HG03378 (cell line): Measurements from ENCODE around the gene COPG2.
A peak's percentile ranks its signal among the peaks of the same experiment; 100 is the strongest.
"Not testable (repeated sequence)": the region's sequence is repeated elsewhere in the genome, so short reads cannot be mapped to it uniquely, and the experiment has no call there.

Experiments used
- ATAC-seq: cut with Tn5 transposase; IDR thresholded peaks from one replicate; pipeline ENCODE4 v1.9.1; 2021; ENCODE audit warnings: mild to moderate bottlenecking, moderate library complexity; ENCODE audit not compliant: unreplicated experiment

COPG2 gene

DNA sequence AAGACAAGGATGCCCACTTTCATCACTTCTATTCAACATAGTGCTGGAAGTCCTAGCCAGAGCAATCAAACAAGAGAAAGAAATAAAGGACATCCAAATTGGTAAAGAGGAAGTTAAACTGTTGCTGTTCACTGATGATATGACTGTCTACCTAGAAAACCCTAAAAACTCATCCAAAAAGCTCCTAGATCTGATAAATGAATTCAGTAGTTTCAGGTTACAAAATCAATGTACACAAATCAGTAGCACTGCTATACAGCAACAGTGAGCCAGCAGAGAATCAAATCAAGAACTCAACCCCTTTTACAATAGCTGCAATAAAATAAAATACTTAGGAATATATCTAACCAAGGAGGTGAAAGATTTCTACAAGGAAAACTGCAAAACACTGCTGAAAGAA is 98.4 kb downstream of the COPG2 start:
- ATAC-seq: not testable (repeated sequence)

- no peak for ATAC-seq
Observed at GRCh38 chr7:130566898-130567280, 101.7 kb downstream of the COPG2 start.

- ATAC-seq: no peak
Observed at GRCh38 chr7:130566168-130566897, 102.2 kb downstream of the COPG2 start.

- peak; percentile 89 for ATAC-seq
Observed at GRCh38 chr7:130560972-130561371, 107.6 kb downstream of the COPG2 start.

DNA sequence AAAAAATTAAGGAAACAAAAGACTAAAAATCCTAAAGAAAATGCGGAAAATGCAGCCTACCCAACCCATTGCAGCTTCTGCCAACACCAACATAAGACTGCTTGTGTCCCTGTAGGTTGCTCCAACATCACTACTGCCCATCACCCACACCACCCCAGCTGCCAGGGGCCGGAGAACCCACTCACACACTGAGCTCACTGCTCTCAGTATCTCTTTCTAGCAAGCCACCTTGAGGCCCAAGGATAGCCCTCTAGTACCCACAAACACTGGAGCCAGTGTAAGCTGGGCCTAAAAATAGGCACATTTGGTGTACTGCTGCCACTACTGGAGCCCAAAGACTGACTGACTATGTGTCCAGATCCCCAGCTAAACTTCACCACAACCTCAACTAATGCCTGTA is 109.4 kb downstream of the COPG2 start:
- ATAC-seq: no peak

GRCh38 chr7:130554481-130554880 is 114.1 kb downstream of the COPG2 start:
- ATAC-seq: no peak

DNA sequence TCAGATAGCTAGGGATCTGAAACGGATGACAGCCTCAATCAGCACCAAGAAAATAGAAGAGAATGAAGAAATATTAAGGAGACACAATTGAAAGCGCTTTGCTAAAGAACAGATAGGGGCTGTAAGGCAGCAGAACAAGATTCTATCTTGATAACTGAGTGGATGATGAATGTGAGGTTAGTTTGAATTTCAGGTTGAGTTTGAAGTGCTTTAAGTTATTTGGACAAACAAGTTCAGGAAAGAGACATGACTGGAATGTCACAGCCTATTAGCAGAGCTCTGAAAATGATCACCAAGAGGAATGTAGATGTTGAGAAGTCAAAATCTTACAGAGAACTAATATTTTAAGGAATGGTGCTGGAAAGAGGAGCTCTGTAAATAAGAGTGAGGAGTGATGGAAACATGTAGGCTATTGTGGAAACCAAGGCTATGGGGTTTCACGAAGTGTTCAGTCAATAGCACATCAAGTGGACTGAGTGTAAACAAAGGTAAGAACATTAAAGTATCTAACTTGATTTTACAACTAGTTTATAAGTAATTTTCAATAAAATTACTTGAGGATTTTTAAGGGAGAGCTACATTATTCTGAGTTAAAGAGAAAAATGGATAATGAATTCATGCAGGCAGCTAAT is 115.0 kb downstream of the COPG2 start:
- ATAC-seq: no peak

DNA sequence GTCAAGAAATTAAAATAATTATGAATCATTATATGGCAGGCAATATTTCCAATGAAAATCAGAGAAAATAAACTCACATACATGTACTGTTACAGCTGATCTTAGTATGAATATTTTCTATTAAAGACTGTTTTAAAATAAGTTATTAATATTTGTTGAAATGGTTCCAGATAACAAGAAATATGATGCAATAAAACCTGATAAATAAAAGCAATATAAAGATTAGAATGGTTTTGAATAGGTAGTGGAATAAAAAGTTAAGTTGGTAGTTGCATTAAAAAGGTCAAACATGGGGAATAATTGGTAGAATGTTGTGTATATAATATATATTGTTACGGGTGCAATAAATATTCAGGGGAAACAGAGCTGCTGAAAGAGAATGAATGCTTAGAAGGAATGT is 124.2 kb downstream of the COPG2 start:
- ATAC-seq: no peak

DNA sequence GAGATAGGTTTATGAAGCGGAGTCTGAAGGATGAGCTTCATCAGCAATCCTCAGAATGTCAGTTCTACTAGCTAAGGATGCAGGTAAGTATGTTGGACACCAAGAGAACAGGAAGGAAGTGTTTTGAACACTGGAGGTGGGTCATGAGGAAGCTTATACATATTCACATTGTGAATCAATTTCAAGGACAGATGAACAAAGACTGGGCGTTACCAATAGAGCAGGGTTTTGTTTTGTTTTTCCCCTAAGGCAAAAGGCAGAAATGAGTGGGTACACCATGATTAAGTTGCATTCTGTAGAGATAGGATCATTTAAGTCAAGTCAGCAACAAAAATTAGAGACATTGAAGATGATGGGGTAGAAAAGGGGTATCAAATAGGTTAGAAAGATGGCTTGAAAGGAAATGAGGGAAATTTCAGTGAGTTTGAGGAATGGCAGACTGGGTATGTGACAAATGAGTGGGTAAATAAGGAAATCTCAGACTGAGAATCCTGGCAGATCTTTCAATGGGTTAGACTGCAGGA is 125.0 kb downstream of the COPG2 start:
- ATAC-seq: no peak

DNA sequence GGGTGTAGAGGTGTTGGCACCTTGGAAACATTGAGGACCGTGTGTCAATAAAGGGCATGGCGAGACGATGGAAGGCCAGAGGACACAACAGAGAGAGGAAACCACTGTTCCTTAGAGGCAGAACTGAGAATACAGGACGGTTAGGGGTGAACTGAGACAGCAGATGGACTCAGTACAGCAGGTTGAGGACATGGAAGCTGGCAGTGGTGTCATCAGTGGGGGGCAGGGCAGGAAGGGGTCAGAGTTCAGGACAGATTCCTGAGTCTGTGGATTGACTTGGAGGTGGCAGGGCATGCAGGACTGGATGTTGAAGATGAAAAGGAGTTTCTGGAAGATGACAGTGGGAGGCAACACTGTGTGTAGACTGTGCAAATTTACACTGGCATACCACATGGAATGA is 126.3 kb downstream of the COPG2 start:
- not testable (repeated sequence) for ATAC-seq

- not testable (repeated sequence) for ATAC-seq
Observed at GRCh38 chr7:130541287-130541686, 127.3 kb downstream of the COPG2 start.

DNA sequence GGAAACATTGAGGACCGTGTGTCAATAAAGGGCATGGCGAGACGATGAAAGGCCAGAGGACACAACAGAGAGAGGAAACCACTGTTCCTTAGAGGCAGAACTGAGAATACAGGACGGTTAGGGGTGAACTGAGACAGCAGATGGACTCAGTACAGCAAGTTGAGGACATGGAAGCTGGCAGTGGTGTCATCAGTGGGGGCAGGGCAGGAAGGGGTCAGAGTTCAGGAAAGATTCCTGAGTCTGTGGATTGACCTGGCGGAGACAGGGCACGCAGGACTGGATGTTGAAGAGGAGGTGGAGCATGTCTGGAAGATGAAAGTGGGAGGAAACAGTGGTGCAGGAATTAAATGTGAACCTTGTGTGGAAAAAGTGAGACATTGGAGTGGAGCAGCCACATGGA is 130.7 kb downstream of the COPG2 start:
- not testable (repeated sequence) for ATAC-seq

- no peak for ATAC-seq
Observed at GRCh38 chr7:130529417-130529816, 139.1 kb downstream of the COPG2 start.

DNA sequence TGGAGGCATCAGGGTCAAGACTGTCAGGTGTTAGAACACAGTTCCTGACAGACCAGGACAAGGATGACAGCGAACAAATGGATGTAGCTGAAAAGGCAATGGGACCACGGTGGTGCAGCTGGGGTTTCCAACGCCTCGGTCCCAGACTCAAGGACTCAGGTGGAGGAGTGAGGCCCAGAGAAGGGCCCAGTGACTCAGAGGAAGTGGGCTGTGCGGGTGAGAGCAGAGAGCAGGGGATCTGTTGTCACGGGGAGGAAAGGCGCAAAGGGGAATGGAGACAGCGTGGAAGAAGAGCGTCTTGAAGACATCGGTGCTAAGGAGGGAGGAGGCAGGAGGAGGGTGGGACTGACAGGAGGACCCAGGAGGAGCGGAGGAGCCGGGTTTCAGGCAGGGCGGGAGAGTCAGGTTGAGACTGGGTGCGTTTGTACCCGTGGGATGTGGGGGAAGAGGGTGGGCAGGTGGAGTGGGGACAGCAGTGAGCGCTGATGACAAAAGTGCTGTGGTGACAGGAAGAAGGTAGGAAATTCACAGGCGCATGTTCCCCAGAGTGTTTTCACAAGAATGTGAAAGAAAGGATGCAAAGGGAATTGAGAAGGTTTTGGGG is 140.7 kb downstream of the COPG2 start:
- ATAC-seq: not testable (repeated sequence)

GRCh38 chr7:130524628-130525027 is 143.9 kb downstream of the COPG2 start:
- ATAC-seq: no peak

DNA sequence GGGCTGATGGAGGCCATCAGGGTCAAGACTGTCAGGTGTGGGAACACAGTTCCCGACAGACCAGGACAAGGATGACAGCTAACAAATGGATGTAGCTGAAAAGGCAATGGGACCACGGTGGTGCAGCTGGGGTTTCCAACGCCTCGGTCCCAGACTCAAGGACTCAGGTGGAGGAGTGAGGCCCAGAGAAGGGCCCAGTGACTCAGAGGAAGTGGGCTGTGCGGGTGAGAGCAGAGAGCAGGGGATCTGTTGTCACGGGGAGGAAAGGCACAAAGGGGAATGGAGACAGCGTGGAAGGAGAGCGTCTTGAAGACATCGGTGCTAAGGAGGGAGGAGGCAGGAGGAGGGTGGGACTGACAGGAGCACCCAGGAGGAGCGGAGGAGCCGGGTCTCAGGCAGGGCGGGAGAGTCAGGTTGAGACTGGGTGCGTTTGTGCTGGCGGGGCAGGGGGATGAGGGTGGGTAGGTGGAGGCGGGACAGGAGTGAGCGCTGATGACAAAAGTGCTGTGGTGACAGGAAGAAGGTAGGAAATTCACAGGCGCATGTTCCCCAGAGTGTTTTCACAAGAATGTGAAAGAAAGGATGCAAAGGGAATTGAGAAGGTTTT is 144.9 kb downstream of the COPG2 start:
- ATAC-seq: not testable (repeated sequence)

DNA sequence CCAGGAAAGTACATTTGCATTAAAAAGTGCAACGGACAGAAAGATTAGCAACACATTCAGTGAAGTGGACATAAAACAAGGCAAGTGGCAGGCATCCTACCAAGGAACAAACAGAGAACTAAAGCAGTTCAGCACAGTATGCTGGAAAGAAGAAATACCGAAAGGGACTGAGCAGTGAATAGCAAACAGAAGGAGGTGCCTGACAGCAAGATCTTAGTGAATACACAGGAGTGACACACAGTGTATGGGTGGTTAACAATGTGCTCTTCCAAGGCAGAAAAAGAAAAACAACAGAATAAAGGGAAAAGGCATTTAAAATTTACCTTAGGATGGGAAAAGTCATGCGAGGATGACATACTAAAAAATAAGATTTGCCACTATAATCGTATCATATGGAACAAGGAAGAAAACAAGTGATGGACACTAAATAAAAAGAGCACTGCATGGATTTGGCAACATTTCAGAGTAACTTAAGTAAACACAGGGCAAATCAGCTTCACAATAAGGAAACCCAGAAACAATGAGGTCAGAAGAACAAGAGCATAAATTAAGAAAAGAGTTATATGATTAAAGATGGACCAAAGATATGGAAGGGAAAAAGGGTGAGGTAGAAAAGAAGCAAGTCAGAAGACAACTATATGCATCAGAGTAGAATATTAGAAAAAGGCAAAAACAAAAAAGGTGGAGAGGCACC is 147.1 kb downstream of the COPG2 start:
- no peak for ATAC-seq

DNA sequence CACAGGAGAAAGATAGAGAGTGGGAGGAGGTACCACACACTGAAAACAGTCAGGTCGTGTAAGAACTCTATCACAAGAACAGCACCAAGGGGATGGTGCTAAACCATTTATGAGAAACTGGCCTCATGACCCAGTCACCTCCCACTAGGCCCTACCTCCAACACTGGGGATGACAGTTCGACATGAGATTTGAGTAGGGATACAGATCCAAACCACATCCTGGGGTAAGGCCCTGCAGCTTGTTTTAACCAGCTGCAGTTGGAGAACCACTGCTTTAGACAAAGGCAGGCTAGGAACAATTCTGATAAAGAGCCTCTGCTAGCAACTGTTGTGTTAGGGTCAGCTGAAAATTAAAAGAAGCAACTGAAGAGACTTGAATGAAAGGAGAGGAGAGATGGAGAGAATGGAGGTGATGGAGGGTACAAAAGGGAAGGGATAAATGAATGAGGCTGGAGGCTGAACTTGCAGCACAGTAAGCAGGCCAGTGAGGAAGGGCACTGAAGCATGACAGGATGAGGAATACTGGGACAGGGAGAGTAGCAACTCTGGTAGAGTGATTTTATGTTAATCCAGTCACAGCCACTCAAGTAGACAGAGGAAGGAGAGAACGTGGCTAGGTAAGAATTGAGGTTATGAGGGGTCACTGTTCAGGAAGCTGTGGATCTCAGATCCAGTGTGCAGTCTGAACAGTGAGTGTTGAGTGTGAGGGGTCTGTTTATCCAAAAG is 153.1 kb downstream of the COPG2 start:
- no peak for ATAC-seq

- ATAC-seq: no peak
Observed at GRCh38 chr7:130513447-130513846, 155.1 kb downstream of the COPG2 start.

- not testable (repeated sequence) for ATAC-seq
Observed at GRCh38 chr7:130512038-130512437, 156.5 kb downstream of the COPG2 start.
